NCI-H1092 treated with DMSO at 0.1 percent for 48 hours (cell line): ENCODE results near the gene SORCS2.

Experiments used
- DNase-seq: peaks from one replicate; lab custom pipeline; 2025; lab: John Stamatoyannopoulos, UW

SORCS2 gene

DNA sequence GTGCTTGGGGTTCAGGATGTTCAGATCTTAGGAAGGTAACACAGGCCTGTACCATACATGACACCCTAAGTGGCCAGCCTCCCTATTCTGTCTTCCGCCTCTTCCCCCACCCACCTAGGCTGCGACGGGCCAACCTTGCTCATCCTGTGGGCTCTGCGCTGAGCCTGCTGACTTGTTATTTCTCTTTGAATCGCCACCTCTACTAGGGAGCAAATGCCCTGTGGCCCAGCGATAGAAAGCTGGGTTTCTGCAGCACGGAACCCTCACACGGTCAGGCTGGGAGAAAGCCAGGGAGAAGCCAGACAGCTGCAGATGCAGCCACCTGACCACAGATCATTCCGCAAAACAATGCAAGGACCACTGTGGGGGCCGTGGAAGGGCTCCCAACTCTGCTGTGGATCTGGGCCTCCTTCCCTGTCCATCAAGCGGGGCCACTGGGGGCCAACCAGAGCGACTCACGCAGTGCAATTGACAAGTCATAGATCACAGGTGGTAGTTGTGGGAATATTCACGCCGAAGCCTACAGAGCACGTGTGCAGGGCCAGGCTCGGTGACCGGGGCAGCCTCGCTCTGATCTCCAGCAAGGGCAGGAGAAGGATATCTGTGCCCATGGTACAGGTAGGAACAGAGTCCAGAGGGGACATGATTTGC is 519.8 kb downstream of the SORCS2 start:
- no peak for DNase-seq

DNA sequence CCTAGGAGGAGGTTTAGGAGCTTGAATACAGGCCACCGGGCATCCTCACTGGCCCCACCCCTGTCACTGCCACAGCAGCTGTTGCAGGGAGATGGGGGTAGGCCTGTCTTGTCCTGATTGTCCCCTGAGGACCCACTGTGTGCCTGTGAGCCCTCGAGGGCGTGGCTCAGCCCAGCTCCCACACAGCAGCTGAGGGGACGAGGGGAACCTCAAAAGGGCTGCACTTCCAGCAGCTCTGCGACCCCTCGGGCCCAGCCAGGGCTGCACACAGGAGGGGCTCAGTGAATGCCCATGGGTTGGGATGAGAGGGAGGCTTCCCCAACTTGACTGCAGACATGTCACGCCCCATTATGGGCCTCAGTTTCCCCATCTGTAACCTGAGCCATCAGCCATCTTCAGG is 521.4 kb downstream of the SORCS2 start:
- DNase-seq: no peak

DNA sequence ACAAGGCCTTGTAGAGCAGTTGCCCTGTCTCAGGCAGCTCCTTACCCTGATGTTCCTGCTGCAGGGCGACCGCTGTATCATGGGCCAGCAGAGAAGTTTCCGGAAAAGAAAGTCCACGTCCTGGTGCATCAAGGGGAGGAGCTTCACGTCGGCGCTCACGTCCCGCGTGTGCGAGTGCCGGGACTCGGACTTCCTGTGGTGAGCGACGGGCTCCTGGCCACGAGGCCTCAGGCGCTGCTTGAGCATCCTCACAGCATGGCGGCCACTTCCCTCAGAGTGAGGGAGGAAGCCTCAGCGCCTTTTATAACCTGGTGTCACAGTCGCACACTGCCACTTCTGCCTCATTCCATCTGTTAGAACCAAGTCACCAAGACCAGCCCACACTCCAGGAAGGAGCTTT is 521.8 kb downstream of the SORCS2 start:
- DNase-seq: no peak

DNA sequence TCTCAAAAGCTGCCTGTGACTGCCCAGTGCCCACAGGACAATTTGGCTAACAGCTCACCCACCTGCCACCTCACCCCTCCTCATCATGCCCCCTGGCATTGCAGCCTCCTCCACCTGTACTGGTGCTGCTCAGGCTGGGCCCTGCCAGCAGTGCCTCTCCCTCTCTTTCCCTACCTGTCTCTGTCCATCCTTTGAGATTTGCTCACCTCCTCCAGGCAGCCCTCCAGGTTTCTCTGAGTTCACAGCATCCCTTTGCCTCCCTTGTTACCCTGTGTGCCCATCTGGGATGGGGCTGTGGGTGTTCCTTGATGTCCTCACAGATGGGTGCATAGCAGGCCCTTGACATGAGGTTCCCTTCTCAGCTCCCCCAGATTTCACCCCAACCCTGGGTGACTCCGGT is 522.4 kb downstream of the SORCS2 start:
- DNase-seq: no peak

DNA sequence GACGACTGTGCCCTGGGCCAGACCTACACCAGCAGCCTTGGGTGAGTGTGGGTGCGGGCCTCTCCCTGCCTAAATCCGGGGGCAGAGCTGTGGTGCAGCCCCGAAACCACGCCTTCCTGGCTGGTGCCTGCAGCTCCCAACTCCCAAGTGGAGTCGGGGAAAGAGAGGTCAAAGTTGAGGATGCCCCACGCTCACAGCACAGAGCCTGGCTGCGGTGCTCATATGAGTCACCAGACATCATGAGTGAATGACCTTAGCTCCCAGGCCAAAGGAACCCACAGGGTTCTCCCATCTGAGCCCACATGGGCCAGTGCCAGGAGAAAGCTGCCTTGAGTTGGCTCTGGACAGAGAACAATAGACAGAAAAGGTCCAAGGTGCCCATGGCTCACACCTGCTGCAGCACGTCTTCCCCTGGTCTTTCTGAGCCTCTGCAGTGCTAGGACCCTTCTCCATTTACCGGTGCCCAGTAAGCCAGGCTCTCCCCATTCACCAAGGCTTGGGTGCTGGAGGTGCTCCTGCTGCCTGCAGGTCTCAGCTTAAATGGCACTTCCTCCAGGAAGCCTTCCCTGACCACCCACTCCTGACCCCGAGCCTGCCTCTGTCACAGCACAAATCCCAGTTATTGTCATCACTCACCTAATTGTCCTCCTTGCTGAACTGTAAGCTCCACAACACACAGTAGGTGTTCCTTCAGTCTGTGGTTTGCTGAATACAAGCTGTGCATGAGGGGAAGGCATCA is 523.1 kb downstream of the SORCS2 start:
- DNase-seq: no peak

DNA sequence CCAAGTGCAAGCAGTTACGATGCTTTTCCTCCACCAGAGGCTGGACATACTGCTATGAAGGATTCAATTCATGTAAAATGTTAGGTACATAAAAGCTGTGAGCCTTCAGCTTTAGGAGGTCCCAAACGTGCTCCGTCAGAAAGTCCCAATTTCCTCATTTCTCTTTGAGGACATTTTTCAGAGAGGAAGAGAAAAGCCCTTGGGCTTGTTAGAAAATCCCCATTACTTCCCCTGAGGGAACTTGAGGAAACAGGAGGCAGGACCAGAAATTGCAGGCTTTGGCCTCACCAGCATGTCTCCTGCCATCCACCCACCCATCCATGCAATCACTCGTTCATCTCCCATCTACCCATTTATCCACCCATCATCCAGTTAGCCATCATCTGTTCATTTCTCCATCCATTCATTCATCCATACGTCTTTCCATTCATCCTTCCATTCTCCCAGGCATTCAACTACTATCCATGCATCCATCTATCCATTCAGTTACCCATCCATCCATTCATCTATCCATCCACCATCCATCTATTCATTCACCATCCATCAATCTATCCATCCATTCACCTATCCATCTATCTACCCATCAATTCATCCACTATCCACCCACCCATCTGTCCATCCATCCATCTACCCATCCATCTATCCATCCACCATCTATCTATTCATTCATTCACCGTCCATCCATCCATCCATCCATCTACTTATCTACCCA is 523.8 kb downstream of the SORCS2 start:
- DNase-seq: no peak

DNA sequence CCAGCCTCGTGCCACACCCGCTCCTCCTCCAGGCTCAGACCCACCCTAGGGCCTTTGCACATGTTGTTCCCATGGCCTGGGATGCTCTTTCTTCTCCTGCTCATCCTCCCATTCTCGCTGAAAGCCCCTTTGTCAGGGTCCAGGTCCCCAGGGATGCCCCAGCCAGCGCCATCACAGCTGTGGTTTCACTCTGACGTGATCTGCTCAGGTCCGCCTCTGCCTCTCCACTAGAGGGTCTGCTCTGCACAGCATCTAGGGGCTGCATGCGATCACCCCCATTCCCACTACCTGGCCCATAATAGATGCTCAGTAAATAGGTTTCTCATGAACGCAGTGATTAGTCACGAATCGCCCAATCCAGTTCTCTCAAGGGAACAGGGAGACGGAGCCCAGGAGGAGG is 524.8 kb downstream of the SORCS2 start:
- no peak for DNase-seq

DNA sequence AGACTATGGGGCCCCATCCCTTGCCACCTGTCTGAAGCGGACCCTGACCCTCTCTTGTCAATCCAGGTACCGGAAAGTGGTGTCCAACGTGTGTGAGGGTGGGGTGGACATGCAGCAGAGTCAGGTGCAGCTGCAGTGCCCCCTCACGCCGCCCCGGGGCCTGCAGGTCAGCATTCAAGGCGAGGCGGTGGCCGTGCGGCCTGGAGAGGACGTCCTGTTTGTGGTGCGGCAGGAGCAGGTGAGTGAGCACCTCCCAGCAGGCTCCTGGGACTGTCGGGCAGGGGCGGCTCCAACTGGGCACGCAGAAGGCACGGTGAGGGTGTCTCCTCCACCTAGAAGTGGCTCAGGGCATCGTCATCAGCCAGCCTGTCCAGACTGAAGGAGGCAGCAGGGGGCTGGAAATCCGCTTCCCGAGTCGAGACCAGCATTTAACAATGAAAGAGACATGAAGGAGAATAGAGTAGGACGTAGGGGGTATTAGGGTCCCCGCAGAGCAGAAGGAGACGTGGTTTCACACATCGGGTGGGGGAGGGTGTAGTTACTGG is 525.7 kb downstream of the SORCS2 start:
- DNase-seq: no peak

DNA sequence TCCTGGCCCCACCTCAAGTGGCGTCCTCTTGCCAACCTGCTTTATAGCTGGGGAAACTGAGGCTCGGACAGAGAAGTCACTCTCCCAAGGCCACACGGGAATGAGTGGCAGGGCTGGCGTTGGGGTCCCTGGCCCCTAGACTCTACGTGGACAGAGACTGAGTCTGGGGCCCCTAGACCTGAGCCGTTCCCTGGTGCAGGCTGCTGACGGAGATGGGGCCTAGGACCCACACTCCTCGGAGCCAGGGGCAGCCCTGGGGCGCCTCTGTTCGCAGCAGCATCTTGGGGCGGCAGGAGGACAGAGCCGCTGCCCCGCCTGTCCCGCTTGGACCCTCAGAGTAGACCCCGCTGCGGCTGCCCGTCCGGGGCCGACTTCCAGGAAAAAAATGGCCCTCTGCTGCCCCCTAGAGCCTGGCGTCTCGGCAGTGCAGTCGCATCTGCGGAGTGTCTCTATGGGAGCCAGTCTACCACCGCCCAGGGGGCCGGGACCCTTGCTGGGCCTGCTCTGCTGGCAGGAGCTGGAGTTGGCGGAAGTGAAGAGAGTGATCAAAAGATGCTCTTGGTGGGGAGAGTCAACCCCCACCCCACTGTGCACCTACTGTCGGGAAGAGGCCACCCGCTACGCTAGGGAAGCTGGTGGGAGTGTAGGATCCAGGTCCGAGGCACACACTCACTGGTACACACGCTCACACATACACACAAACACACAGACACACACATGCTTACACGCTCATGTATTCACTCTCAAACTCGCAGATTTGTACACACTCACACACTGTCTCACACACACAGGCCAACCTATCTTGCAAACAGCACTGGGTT is 527.2 kb downstream of the SORCS2 start:
- DNase-seq: peak; percentile 26

DNA sequence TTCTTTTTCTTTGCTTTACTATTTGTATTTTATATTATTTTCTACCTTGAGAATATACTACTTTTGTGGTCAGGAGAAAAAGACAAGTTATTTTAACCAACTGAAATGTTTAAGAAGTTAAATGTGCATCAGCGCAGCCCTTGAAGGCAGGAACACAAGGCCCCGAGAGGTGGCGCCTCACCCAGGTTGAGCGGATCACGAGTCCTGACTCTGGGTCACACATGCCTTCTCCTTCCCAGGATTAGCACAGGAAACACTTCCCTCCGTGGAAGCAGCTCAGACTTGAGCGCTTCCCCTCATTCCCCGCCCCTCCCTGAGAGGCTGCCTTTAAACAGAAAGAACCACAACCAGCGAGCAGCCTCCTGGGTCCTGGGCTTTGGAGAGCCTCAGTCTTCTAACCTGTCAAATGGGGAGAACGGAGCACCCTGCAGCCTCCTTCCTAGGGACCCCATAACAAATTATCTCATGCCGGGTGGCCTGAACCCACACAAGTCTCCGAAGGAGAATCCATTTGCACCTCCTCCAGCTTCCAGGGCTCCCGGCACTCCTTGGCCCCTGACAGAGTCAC is 529.7 kb downstream of the SORCS2 start:
- DNase-seq: no peak

DNA sequence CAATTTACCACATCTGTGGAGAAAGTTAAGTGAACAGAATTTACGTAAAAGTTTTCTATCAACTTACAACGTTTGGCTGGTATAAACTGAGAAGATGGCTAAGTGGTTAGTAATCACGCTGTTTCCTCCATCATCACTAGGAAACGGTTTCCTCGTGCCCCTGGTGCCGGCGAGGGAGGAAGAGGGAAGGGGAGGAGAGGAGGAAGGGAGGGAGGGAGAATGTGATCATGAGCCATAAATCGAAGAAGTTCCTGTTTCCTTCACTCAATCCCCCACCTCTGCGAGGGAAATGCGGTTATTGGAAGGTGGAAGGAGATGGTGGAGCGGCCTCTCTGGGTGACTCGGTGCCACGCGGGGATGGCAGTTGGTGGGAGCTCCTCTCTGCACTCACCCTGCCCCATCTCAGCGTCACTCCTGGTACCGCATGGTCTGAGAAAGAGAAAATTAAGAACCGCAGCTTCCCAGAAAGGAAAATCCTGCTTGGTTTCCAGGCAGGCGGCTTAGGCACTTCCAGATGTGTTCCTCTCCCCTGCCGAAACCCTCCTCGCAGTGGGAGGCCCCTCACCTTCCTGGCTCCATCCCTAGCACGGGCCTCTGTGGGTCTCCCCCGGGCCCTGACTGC is 530.5 kb downstream of the SORCS2 start:
- DNase-seq: no peak

DNA sequence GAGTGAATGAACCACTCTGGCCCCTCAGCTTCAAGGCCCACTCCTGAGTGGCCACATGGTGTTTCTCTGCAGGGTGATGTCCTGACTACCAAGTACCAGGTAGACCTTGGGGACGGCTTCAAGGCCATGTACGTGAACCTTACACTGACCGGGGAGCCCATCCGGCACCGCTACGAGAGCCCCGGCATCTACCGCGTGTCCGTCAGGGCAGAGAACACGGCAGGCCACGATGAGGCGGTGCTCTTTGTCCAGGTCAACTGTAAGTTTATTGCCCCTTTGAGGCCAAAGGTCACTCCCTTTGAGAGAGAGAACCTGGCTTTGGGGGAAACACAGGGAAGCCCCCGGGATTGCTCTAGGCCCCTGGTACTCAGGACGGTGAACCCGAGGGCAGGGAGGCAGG is 531.3 kb downstream of the SORCS2 start:
- DNase-seq: no peak

DNA sequence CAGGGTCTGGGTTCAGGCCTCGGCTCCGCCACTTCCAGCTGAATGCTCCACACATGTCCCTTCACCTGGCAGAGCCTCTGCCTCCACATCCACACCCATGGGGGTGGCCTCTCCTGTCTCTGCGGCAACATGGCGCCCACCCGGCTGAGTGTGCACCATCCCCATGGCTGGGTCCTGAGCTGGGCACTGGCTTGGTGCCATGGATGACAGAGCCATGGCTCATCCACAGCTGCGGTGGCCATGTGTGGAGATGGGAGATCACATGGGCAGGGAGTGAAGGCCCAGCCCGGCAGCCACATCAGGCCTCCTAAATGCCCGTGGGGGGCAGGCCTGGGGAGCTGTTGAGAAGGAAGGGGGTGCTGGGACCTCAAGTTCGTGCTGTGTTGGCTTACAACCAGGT is 533.6 kb downstream of the SORCS2 start:
- no peak for DNase-seq

DNA sequence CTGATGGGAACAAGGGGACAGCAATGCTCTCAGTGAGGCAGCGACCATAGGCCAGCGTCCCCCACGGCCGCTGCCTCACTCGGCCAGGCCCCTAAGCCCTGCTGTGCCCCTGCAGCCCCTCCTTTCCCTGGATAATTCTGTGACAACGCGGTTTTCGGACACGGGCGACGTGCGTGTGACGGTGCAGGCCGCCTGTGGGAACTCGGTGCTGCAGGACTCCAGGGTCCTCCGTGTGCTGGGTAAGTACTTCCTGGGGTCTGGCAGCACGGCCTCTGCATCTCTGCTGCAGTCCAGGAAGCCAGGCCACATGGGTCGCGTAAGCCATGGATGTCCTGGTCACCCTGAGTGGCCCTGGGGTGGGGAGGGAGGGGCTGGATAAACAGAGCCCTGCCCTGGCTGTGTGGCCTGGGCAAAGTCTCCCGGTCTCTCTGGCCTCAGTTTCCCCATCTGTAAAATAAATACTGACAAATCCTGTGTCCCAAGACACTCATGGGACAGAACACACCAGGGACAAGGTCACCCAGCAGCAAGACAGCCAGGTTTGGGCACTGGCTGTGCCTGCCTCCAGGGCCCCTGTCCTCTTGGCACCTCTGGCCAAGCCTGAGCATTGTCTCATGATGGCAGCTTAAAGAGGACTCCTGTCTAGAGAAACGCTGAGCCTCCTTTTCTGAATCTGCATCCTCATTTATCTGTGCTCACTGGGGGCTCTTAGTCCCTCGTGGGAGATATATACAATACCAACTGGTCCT is 534.5 kb downstream of the SORCS2 start:
- DNase-seq: no peak

DNA sequence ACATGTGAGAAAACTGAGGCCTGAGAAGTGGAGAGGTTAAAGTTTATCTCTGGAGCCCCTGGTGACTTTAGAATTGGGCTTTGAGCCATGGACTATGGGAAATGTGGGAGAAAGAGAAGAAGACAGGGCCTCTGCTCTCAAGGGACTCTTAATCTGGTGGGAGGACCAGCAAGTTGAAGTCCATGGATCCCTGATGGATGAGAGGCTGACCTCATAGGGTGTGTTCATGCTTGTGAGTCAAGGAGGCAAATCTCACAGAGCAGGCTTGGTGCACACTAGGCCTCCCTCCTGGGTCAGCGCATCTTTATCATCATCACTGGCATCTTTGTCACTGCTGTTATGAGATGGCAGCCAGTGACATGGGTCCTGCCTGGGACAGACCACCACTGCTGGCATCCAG is 535.4 kb downstream of the SORCS2 start:
- no peak for DNase-seq

DNA sequence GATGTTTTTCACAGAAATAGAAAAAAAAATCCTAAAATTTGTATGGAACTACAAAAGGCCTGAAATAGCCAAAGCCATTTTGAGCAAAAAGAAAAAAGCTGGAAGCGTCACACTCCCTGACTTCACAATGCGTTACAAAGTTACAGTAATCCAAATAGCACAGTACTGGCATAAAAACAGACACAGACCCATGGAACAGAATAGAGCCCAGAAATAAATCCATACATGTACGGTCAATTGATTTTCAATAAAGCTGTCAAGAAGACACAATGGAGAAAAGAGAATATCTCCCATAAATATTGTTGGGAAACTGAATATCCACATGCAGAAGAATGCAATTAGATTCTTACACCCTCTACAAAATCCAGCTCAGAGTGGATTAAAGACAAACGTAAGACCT is 539.1 kb downstream of the SORCS2 start:
- DNase-seq: no peak

DNA sequence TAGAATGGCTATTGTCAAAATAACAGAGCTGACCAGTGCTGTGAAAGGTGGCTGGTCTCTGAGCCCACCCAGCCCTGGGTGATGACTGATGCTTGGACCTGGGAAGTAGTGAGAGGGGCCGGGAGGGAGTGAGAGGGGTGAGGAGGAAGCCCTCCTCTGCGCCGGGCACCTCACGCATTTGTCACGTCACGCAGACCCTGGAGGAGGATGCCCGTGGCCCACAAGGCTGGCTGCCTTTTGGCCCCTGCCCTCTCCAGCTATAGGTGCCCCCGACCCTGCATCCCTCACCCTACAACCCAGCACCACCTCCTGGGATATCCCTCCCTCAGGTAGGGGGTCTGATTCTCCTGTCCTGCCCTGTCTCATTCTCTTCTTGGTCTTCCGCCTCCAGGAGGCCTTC is 539.9 kb downstream of the SORCS2 start:
- no peak for DNase-seq

DNA sequence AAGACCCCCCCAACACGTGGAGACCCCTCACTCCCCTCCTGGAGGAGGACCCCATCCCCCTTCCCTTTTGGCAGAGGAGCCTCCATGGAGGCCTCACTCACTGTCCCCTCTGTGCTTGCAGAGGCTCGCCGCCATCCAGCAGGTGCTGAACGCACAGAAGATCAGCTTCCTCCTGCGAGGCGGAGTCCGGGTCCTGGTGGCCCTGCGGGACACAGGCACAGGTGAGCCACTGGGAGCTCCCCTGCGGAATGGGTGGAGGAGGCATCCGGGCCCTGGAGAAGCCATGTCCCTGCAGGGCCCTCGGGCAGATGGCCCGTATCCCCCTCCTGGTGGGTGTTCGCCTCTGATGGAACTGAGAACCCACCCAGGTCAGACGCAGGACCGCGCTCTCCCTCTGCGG is 540.9 kb downstream of the SORCS2 start:
- no peak for DNase-seq

DNA sequence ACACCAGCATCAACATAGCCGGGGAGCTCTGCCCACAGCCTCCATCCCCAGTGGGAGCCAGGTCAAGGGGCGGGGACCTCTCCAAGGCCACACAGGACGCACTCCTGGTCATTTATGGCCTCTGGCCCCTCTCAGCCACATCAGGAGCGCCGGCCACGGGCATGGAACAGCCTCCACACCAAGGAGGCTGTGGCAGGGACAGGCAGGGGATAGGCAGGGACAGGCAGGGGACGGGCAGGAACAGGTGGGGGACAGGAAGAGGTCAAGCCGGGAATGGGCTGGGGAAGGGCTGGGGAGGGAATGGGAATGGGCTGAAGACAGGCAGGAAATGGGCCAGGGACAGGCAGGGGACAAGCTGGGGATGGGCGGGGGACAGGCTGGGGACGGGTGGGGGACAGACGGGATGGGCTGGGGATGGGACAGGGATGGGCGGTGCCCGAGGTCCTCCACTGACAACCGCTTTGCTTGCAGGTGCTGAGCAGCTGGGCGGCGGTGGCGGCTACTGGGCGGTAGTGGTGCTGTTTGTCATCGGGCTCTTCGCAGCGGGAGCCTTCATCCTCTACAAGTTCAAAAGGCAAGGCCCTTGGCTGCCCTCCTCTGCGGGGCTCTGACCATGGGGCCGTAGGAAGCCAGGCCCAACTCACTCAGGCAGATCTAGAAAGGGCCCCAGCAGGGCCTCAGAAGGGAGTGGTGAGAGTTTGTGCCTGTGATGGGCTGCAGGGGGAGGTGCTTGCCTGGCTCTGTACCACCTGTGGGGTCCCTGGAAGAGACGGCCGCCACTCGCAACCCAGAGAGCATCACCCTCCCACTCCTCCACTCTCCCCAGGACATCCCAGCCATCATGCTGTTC is 541.7 kb downstream of the SORCS2 start:
- no peak for DNase-seq
